SK-N-SH (cell line): ENCODE data around the gene AGBL5. TPM values are rescaled to one million over a fixed set of nuclear protein-coding genes. Genes with fewer than 3 reads are reported as not detected.

ENCODE experiments used
- CTCF ChIA-PET: fragments of 300-600, 350-600 bp; formaldehyde crosslinking; extraction: SDS; loops from one replicate; lab custom pipeline; 2021; lab: Yijun Ruan, JAX
- POLR2A ChIA-PET: fragments of 350-600 bp; sonication (Branson Sonifier 250); formaldehyde crosslinking; extraction: SDS; loops from one replicate; lab custom pipeline; 2020; ENCODE audit warnings: antibody characterized with exemption, inconsistent platforms; lab: Yijun Ruan, JAX
- DNase-seq: peaks from one replicate; pipeline ENCODE4 v3.0.0; 2012
- H2AFZ ChIP-seq: fragments of 200-600 bp; sonication (generic); 2 replicates; pipeline ENCODE4 v1.8.1; 2016; ENCODE audit warnings: antibody characterized with exemption, mild to moderate bottlenecking, low read depth
- H3F3A ChIP-seq: fragments of 200-600 bp; sonication (generic); replicated peaks from 2 replicates; pipeline ENCODE3; 2016; ENCODE audit warnings: antibody characterized with exemption, mild to moderate bottlenecking; ENCODE audit not compliant: insufficient read depth
- H3K27ac ChIP-seq, 2 experiments: fragments of 200-500 bp in 1 of 2; fragments of 200-600 bp in 1 of 2; sonication (Bioruptor generic) in 1 of 2; sonication (generic), shearing (Covaris generic) in 1 of 2; 2 replicates each; pipeline versions ENCODE4 v1.5.1 to v1.6.1; 2014 to 2016; ENCODE audit warnings: low read depth in 2 of 2, inconsistent platforms in 1 of 2, low read length in 1 of 2, mild to moderate bottlenecking in 1 of 2, mixed read lengths in 1 of 2
- H3K27me3 ChIP-seq: fragments of 200-600 bp; sonication (generic), shearing (Covaris generic); 2 replicates; pipeline ENCODE4 v1.6.1; 2016; ENCODE audit warnings: mixed run types; ENCODE audit not compliant: insufficient read depth
- H3K36me3 ChIP-seq, 2 experiments: fragments of 200-500 bp in 1 of 2; fragments of 200-600 bp in 1 of 2; sonication (Bioruptor generic) in 1 of 2; sonication (generic) in 1 of 2; replicated peaks in 1 of 2; 2 replicates each; pipeline versions ENCODE3 to v1.5.1; 2014 to 2016; ENCODE audit warnings: low read length in 1 of 2, mild to moderate bottlenecking in 1 of 2; ENCODE audit not compliant: insufficient read depth in 2 of 2, control insufficient read depth in 1 of 2
- H3K4me1 ChIP-seq, 2 experiments: fragments of 200-500 bp in 1 of 2; fragments of 200-600 bp in 1 of 2; sonication (Bioruptor generic) in 1 of 2; sonication (generic), shearing (Covaris generic) in 1 of 2; 2 replicates each; pipeline versions ENCODE4 v1.5.1 to v1.6.1; 2014 to 2016; ENCODE audit warnings: low read depth in 1 of 2, low read length in 1 of 2, mixed run types in 1 of 2; ENCODE audit not compliant: insufficient read depth in 2 of 2, control insufficient read depth in 1 of 2
- H3K4me2 ChIP-seq: fragments of 200-600 bp; sonication (generic), shearing (Covaris generic); 2 replicates; pipeline ENCODE4 v1.6.1; 2017; ENCODE audit warnings: mixed run types
- H3K4me3 ChIP-seq, 2 experiments: fragments of 200-500 bp in 1 of 2; fragments of 200-600 bp in 1 of 2; sonication (Bioruptor generic) in 1 of 2; sonication (generic), shearing (Covaris generic) in 1 of 2; 2 replicates each; pipeline versions ENCODE4 v1.5.1 to v1.8.1; 2014 to 2016; ENCODE audit warnings: low read depth in 2 of 2, inconsistent platforms in 1 of 2, low read length in 1 of 2, mild to moderate bottlenecking in 1 of 2, mixed read lengths in 1 of 2, moderate library complexity in 1 of 2
- H3K79me2 ChIP-seq: fragments of 200-600 bp; sonication (generic); 2 replicates; pipeline ENCODE4 v1.8.1; 2017; ENCODE audit warnings: mild to moderate bottlenecking; ENCODE audit not compliant: insufficient read depth
- H3K9ac ChIP-seq: fragments of 200-600 bp; sonication (generic); 2 replicates; pipeline ENCODE4 v1.6.1; 2017; ENCODE audit warnings: mixed run types
- H3K9me2 ChIP-seq: fragments of 200-600 bp; sonication (generic); 2 replicates; pipeline ENCODE4 v1.6.1; 2017; ENCODE audit warnings: mixed run types
- H3K9me3 ChIP-seq: fragments of 200-600 bp; sonication (generic); 2 replicates; pipeline ENCODE4 v1.6.1; 2017; ENCODE audit warnings: mixed run types, mild to moderate bottlenecking, moderate library complexity
- H4K20me1 ChIP-seq: fragments of 200-600 bp; sonication (generic); 2 replicates; pipeline ENCODE4 v1.6.1; 2017; ENCODE audit warnings: mild to moderate bottlenecking, mixed run types; ENCODE audit not compliant: insufficient read depth
- CHD2 ChIP-seq: fragments of 150-350 bp; IDR thresholded peaks from 2 replicates; pipeline ENCODE4 v1.6.1; 2018; ENCODE audit warnings: low read length; ENCODE audit not compliant: partially characterized antibody
- EZH2phosphoT487 ChIP-seq: fragments of 200-600 bp; sonication (generic); IDR thresholded peaks from 2 replicates; pipeline ENCODE4 v1.6.1; 2017; ENCODE audit warnings: low read depth, mixed run types, mild to moderate bottlenecking, antibody characterized with exemption, moderate library complexity, borderline replicate concordance
- GABPA ChIP-seq: IDR thresholded peaks from 2 replicates; pipeline ENCODE4 v1.4.0; 2012; ENCODE audit warnings: low read depth, mild to moderate bottlenecking
- GATA2 ChIP-seq: sonication (generic); formaldehyde crosslinking; IDR thresholded peaks from 2 replicates; pipeline ENCODE4 v1.5.0; 2020; ENCODE audit warnings: mild to moderate bottlenecking, missing genetic modification reagents
- NFIC ChIP-seq: IDR thresholded peaks from 2 replicates; pipeline ENCODE4 v1.4.0; 2012; ENCODE audit warnings: borderline replicate concordance
- REST ChIP-seq: IDR thresholded peaks from 2 replicates; pipeline ENCODE4 v1.6.1; 2012; ENCODE audit warnings: mild to moderate bottlenecking, low read depth, low read length, moderate library complexity
- RXRA ChIP-seq: IDR thresholded peaks from 2 replicates; pipeline ENCODE4 v1.4.0; 2012; ENCODE audit warnings: low read depth, mild to moderate bottlenecking, borderline replicate concordance
- YY1 ChIP-seq: IDR thresholded peaks from 2 replicates; pipeline ENCODE4 v1.4.0; 2012; ENCODE audit warnings: low read depth, mild to moderate bottlenecking
- WGBS: methylation state at CpG from one replicate; pipeline ENCODE4 v1.1.6; 2017; ENCODE audit warnings: low lambda C conversion rate; 5-methylcytosine and 5-hydroxymethylcytosine counted together
- polyA plus RNA-seq, 3 experiments: library from polyadenylated mRNA; depleted of rRNA; stranded (reverse); fragments of >200 nt; gene quantifications; 2 replicates each; pipeline ENCODE4 v1.2.3, GENCODE V29; 2012
- TF ChIP-seq, protein P1 (sequence below): IDR thresholded peaks from 2 replicates; pipeline ENCODE4 v1.4.0; 2012; ENCODE audit warnings: low read depth, borderline replicate concordance
- TF ChIP-seq, protein P2 (sequence below): IDR thresholded peaks from 2 replicates; pipeline ENCODE4 v1.4.0; 2012; ENCODE audit warnings: low read depth
- TF ChIP-seq, protein P3 (sequence below): fragments of 150-350 bp; IDR thresholded peaks from 2 replicates; pipeline ENCODE4 v1.6.1; 2016; ENCODE audit warnings: mild to moderate bottlenecking, low read depth, low read length
- TF ChIP-seq, protein P4 (sequence below): IDR thresholded peaks from 2 replicates; pipeline ENCODE4; 2012

Gene AGBL5
- polyA plus RNA-seq, 1 of the 3 experiments (the other 2 are of a cell fraction): 45.5 TPM

- Histone ChIP-seq H3K9ac (no peak overlapping the region), H2AFZ (no peak overlapping the region), H3K4me2 (no peak overlapping the region), H3K79me2 (peaks cover 34% of the 10 kb centered on the region), H3K9me2 (no peaks in the 10 kb centered on the region), H3K4me3 (no peak overlapping the region), H3F3A (no peaks in the 10 kb centered on the region)
- CTCF ChIA-PET: interaction anchor here (0.8 to 33.3 kb wide), 9 partner anchors 9 to 183 kb away, joined by 3 to 1017 read pairs (median 5); partner anchors contain the start of gene MAPRE3
- no peak for DNase-seq
- 83% methylated on average over 2 of the region's 2 CpGs for WGBS
- TF ChIP-seq, protein P1, sequence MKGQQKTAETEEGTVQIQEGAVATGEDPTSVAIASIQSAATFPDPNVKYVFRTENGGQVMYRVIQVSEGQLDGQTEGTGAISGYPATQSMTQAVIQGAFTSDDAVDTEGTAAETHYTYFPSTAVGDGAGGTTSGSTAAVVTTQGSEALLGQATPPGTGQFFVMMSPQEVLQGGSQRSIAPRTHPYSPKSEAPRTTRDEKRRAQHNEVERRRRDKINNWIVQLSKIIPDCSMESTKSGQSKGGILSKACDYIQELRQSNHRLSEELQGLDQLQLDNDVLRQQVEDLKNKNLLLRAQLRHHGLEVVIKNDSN: no peak
- TF ChIP-seq GATA2 (no peak), EZH2phosphoT487 (no peak), GABPA (no peak), NFIC (no peak), RXRA (no peak), YY1 (no peak), CHD2 (no peak), REST (no peak)
- TF ChIP-seq, protein P2, sequence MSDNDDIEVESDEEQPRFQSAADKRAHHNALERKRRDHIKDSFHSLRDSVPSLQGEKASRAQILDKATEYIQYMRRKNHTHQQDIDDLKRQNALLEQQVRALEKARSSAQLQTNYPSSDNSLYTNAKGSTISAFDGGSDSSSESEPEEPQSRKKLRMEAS: no peak
- TF ChIP-seq, protein P3, sequence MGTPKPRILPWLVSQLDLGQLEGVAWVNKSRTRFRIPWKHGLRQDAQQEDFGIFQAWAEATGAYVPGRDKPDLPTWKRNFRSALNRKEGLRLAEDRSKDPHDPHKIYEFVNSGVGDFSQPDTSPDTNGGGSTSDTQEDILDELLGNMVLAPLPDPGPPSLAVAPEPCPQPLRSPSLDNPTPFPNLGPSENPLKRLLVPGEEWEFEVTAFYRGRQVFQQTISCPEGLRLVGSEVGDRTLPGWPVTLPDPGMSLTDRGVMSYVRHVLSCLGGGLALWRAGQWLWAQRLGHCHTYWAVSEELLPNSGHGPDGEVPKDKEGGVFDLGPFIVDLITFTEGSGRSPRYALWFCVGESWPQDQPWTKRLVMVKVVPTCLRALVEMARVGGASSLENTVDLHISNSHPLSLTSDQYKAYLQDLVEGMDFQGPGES: no peak
- TF ChIP-seq, protein P4, sequence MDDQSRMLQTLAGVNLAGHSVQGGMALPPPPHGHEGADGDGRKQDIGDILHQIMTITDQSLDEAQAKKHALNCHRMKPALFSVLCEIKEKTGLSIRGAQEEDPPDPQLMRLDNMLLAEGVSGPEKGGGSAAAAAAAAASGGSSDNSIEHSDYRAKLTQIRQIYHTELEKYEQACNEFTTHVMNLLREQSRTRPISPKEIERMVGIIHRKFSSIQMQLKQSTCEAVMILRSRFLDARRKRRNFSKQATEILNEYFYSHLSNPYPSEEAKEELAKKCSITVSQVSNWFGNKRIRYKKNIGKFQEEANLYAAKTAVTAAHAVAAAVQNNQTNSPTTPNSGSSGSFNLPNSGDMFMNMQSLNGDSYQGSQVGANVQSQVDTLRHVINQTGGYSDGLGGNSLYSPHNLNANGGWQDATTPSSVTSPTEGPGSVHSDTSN: no peak
- TF ChIP-seq, all 33 proteins: peak for 0
- Histone ChIP-seq H3K36me3 (peaks cover 4 to 28% of the 10 kb centered on the region in 2 experiments), H3K4me1 (peaks cover 2 to 13% of the 10 kb centered on the region in 2 experiments; a peak in 2 of 4 replicates), H4K20me1 (no peaks in the 10 kb centered on the region), H3K9me3 (no peaks in the 10 kb centered on the region), H3K27me3 (no peaks in the 10 kb centered on the region), H3K27ac (no peak overlapping the region)
- POLR2A ChIA-PET: no interaction called here
Observed at GRCh38 chr2:27029051-27029450, 22.4 kb upstream of the AGBL5 start.
